SHP77 treated with DMSO at 0.1 percent for 48 hours (cell line): Measurements from ENCODE around the gene XKR7.

ENCODE experiments used
- DNase-seq: peaks from one replicate; lab custom pipeline; 2025; lab: John Stamatoyannopoulos, UW

Gene XKR7

DNA sequence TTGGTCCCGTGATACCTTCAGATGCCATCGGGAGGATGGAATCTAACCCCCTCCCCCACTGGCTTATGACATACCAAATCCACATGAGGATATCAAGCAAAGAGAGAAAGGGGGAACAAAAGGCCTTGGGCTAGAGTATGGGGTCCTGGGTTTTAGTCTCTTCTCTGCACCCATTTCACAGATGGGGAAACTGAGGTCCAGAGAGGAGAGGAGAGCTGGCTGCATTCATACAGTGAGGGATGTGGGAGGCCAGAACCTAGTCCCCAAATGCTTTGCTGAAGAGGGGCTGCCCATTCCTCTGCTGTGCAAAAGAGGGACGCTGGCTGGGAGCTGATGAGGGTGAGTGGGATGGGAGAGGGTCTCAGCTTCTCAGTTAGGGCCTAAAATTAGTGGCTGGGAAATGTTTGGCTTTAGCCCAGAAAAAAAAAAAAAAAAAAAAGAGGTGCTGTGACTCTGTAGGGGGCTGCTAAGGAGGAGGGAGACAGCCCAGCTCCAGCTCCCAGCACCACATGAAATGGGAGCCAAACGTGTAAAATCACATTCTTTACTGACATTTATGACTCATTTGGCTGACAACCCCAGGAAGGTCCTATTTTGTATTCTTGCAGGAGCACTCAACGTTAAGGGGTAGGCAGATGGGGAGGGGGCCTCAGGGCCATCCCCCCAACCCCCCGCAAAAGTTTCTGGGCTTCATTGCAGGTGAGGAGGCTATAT, 11.9 kb downstream of the XKR7 start:
- DNase-seq: no peak

DNA sequence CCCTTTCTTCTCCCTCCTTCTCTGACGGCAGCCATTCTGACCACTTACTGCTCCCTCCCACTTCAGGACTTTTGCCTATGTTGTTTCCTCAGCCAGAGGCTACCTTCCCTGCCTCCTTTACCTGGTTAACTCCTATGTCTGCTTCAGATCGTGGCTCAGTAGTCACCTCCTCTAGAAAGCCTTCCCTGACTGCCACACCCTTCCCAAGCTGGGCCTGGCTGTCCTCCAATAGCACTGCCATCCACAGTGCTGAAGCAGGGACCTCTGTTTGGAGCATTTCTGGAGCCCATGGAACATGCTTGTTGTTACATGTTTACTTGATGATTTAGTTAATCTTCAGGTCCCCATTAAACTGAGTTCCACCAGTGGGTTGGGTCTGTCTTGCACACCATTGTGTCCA, 13.8 kb downstream of the XKR7 start:
- no peak for DNase-seq

DNA sequence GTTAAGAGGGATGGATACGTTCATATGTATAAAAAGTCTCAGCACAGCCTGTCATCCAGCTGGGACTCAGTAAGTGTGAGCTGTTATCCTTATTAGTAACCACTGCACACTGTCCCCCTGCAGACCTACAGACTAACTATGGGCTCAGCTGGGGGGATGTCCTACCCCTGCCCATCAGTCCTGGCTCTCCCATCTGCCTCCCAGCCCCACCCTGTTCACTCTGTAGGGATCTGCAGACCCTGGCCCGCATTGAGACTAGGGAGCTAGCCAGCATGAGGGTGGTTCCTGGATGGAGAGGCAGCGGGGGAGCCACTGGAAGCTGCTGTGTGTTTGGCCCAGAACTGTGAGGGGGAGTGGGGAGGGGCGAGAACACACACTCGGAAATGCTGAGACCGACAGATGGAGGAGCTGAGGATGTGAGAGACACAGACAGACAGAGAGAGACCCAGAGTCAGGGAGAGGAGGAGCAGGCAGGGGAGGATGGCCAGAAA, 17.1 kb downstream of the XKR7 start:
- DNase-seq: no peak

DNA sequence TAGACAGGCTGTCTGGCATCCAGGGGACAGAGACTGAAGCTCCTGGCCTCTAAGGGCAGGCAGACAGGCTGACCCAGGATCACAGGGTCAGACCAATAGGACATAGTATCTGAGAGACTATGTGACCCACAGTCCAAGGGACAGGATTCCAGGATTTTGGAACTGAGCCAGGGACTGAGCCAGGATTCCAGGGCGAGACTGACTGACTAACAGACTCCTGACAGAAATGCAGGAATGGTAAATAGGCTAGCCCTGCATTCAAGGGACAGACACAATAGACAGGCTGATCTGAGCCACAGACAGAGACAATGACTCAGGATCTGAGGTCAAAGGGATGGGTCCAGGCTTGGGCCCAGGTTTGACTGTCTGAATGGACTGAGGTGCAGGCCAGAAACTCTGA, 19.8 kb downstream of the XKR7 start:
- no peak for DNase-seq

DNA sequence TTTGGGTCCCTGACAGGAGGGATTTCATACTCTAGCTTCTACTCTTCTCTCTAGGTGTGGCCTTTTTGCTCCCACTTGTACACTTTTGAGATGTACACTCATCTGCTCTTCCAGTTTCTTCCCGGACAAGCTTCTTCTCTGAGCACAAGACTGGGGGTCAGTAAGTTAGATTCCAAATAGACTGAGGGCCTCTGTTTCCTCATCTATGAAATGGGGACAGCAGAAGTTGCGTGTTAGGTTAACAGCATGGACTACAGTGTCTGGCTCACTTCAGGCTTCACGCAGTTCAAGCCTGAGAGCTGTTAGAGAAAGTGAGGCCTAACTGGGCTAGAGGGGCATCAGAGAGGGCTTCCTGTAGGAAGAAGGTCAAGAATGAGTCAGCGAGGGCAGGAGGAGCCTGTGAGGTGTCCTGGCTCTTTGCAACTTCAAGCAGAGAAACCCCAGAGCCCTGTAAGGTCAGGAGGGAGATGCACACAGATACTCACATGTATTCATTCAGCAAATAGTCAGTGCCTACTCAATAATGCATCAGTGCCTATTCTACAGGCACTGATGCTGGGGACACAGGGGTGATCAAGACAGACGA, 20.6 kb downstream of the XKR7 start:
- no peak for DNase-seq

DNA sequence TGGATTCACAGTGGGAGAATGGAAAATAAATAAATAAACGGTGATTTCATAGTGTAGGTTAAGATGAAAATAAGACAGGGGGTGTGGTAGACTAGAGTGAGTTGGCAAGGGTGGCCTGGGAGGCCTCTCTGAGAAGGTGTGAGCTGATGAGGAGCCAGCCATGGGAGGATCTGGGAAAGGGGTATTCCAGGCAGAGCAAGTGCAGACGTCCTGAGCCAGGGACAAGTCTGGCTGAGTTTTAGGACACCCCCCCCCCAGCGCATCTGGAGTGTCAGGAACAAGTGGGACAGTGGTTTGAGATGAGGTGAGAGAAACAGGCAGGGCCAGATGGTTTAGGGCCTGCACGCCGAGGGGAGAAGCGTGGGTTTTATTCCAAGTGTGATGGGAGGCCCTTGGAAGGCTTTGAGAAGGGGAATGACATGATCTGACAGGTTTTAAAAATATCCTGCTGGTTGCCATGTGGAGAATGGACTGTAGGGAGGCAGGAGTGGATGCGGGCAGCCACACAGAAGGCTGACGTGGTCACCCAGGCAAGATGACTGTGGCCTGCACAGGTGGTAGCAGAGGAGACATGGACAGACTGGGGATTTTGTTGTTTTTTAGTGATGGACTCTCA, 21.2 kb downstream of the XKR7 start:
- DNase-seq: no peak

DNA sequence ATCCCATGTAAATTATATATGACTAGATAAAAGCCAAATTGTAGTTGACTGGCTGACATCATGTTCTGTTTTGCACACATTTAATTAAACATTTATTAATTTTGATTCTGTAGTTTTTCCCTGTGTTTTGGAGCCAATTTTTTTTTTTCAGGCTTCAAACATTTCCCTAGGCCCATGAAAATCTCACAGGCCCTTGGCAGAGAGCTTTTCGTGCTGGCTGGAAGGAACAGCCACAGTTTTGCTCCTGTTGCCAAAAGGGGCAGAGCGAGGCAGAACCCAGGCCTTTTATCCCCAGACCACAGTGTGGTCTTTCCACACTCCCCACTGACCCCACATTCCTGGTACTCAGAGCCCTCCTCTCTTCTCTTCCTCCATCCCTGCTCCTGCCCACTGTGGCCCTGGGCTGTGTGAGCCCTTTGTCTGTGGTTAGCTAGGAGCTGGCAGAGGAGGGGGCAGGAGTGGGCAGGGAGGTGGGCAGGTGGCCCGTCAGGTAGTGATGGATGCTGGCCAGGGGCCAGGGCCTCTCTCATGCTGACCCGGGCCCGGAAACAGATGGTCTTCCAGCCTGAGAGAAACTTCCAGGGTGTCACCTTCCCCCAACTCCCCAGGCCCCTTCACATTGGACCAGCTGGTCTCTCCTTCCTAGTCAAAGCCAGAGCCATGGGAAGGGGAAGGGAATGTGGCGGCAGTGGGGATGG, 22.8 kb downstream of the XKR7 start:
- peak; percentile 28 for DNase-seq

DNA sequence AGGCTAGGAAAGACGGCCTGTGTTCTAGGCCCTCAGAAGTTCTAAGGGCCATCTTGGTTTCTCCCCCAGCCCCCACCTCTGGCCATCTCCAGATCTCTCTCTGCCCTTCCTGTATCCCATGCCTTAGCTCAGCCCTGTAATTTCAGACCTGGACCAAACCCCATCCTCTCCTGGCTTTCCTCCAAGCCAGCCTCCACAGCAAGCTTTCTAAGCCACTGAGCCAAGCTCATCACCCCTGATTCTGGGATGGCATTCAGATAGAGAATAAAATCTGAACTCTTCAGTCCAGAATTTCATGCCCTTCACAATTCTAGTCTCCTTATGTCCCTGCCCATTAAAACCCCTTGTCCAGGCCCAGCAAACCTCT, 23.4 kb downstream of the XKR7 start:
- DNase-seq: no peak

DNA sequence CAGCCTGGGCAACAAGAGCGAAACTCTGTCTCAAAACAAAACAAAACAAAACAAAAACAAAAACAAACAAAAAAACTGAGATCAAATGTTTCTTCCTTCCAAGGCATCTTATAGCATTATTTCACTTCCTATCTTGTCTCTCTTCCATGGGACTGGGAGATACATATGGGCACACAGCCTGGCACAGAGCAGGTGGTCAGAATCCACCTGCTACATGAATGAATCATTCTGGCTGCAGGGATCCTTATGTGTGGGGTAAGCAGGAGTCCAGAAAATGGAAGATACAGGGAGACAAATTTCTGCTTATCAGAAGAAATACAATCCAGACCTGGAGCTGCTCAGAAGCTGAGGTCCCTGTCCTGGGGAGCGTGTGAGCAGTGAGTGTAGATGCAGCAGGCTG, 24.1 kb downstream of the XKR7 start:
- DNase-seq: no peak

DNA sequence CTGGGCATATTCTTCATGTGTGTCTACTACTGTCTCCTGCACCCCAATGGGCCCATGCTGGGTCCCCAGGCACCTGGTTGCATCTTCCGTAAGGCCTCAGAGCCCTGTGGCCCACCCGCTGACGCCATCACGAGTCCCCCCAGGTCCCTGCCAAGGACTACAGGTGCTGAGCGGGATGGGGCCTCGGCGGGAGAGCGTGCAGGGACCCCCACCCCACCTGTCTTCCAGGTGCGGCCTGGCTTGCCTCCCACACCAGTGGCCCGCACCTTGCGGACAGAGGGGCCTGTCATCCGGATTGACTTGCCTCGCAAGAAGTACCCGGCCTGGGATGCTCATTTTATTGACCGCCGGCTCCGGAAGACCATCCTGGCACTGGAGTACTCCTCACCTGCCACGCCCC, 29.0 kb downstream of the XKR7 start:
- no peak for DNase-seq

DNA sequence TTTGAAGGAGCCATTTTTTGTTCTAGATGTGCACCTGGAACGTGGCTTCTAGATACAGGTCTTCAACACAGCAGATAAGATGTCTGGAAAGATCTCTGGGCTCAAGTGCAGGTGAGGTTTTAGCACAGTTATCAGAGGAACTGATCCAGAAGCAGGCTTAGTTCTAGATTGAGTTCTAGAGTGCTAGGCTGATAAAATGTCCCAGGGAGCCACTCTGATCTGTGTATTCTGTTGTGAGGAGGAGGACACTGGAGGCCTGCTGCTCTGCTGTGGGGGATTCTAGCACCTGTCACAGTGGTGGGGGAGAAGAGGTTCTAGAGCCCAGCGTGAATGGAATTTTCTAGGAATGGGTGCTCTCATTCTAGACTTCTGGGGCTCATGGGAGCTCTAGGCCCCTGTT, 30.3 kb downstream of the XKR7 start:
- no peak for DNase-seq

DNA sequence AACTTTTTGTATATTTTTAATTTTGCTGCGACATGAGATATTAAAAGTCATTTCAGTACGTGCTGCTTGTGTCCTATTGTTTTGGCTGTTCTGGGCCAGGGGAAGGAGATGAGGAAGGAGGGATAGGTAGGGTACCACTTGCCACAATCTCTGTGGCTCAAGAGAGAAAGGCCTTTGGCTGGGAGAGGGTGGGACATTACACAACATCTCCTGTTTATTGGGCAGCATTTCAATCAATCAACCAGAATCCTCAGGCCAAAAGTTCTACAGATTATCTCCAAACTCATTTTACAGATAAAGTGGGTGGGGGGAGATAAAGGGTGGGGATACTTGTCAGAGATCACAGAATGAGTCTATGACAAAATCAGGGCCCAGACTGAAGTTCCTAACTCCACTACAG, 35.4 kb downstream of the XKR7 start:
- no peak for DNase-seq

DNA sequence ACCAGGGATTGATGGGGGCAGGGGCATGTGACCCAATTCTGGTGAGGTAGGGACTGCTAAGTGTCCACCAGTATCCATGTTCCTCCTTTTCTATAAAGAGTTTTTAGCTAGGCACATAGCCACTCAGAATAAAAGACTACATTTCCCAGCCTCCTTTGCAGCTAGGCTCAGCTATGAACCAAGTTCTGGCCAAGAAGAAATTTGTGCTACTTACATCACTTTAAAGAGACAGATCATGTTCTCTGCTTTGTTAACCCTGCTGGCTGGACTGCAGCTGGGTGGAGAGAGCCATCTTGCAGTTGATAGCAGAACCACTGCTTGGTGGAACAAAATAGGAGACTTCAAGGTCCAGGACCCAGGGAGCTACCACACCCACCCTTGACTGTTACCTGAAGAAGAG, 37.0 kb downstream of the XKR7 start:
- DNase-seq: no peak

DNA sequence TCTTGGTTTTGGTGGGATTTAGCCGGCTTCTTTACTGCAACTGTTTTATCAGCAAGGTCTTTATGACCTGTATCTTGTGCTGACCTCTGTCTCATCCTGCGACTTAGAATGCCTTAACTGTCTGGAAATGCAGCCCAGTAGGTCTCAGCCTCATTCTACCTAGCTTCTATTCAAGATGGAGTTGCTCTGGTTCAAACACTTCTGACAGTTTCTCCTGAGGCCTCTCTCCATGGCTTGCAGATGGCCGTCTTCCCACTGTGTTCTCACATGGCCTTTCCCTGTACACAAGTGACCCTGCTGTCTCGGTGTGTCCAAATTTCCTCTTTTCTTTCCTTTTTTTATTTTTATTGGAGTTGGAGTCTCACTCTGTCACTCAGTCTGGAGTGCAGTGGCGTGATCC, 38.1 kb downstream of the XKR7 start:
- no peak for DNase-seq

DNA sequence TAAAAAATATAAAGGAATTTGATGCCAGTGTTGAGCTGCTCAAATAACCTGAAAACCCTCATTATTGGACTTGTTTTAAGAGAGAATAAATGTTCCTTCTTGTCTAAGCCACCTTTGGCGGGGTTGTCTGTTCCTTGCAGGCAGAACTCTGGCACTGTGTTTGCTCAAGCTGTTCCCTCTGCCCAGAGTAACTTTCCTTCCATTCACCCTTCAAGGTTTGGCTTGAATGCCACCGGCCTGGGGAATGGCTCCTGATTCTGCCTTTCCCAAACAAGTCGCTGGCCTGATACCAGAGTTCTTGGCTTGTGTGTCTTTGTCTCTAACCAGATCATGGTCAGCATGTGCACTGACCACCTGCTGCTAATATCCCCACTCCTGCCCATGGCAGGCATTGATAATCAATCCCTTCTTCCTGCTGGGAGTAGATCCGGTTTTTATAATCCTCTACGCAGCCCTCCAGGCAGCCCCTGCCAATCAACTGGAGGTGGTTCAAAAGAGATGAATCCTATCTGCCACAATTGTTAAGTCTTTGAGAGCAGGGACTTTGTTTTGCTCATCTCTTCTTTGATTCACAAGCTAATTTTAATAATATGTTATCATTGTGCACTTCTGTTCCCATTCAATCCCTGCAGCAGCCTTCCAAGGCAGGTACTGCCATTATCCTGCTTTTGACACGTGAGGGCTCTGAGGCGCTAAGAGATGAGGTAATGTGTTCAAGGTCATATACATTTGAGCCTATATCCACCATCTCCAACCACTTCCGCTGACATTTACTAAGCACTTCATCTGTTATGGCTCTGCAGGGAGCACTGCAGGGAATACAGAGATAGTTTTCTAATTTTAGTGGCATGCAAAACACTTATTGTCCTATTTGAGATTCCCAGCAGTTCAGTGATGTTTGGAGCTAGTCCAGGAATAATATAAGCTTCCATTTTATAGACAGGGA, 39.2 kb downstream of the XKR7 start:
- no peak for DNase-seq

DNA sequence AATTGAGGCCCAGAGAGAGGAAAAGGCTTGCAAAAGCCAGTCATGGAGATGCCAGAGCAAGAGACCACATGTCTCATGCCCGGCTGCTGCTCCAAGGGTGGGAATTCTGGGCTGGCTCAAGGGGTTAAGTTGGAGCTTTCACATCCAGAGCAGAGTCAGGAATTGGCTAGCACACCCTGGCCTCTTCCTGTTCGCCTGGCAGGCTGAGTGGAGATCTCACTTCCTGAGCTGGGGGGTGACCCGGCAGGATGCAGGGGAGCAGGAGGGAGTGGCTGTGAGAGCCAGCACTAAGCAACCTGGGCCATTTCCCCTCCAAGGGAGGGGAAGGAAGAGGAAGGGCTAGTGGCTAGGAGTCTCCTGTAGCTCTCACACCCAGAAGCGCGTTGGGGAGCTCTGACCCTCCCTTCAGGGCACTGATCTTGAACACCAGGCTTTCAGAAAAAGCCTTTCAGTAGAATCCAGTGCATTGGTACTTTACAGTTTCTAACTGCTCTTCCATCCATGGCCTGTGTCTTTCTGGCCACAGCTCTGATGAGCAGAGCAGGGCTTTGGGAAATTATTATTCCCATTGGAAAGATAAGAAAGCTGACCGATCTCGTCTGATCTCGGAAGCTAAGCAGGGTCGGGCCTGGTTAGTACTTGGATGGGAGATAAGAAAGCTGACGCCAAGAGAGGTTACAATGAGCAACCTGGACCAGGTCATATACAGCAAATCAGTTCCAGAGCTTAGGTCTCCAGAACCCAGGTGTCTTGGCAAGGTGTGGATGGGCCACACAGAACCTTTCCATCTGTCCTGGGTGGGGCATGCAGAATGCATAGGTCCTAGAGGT, 40.1 kb downstream of the XKR7 start:
- no peak for DNase-seq

DNA sequence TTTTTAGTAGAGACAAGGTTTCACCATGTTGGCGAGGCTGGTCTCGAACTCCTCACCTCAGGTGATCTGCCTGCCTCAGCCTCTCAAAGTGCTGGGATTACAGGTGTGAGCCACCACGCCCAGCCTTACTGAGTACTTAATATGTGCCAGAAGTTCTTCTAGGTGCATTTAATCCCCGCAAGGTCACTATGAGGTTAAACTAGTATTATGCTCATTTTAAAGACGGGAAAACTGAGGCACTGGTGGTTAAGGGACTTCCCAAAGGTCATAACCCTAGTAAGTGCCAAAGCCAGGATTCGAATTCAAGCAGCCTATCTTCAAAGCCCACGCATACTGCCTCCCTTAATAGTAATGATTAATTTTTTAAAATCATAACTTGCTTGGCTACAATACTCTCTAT, 41.6 kb downstream of the XKR7 start:
- no peak for DNase-seq

DNA sequence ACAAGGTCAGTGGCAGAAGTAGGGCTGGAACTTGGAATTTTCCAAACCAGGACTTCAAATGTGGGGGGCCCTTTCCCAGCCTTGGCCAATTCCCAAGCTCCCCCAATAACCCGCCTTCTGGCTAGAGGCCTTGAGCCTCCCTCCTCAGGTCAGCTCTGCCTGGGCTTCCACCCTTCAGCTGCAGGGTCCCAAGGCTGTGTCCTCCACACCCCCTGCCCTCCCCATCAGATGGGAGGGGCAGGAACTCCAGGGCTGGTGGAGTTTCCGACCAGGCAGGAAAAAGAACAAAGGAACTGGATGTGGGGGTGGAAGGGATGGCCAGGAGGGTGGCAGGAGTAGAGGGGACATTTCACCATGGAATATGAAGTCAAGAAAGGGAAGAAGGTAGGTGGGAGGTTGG, 42.1 kb downstream of the XKR7 start, which contains the start of gene CCM2L:
TSS of gene CCM2L (plus strand) at position 338 of the 400 bp plus-strand sequence. CDS start at position 355, 17 bp downstream.
- DNase-seq: no peak

DNA sequence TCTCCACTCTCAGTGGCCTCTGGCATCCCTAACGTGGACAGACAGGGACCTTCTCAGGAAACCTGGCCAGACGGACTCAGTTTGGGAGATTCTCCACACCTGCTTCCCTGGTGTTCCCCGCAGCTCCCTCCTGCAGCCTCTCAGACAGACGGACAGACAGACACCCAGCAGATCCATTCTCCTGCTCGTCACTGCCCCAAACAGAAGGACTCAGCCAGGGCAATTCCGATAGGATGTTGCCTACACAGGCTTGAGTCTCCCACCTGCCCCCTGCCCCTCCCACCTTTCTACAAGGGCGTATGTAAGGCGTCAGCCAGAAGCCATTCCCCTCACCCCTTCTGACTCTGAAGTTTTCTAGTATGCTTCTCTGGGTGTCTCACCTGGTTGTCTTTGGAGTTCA, 42.7 kb downstream of the XKR7 start:
- DNase-seq: no peak

DNA sequence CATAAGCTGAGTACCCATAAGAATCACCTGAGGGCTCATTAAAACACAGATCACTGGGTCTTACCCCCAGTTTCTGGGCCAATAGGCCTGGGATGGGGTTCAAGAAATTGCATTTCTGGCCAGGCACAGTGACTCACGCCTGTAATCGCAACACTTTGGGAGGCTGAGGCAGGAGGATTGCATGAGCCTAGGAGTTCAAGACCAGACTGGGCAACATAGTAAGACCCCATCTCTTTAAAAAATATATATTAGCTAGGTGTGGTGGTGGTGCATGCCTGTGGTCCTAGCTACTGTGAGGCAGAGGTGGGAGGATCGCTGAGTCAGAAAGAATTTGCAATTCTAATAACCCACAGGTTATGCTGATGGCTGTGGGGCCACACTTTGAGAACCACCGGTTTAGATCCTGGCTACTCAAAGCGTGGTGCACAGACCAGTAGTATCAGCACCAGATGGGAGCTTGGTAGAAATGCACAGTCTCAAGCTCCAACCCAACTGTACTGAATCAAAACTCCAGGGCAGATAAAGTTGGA, 44.3 kb downstream of the XKR7 start:
- no peak for DNase-seq

DNA sequence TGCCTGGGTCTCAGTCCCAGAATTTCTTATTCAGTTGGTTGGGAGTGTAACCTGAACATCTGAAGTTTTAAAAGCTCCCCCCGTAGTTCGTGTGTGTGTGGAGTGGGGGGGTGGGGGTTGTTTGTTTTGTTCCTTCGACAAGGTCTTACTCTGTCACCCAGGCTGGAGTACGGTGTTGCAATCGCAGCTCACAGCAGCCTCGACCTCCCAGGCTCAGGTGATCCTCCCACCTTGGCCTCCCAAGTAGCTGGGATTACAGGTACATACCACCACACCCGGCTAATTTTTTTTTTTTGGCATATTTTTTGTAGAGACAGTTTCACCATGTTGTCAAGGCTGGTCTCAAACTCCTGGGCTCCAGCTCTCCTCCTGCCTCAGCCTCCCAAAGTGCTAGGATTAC, 45.4 kb downstream of the XKR7 start:
- DNase-seq: no peak
